Aortic smooth muscle cell (primary cell): ENCODE data around the gene GNG8. TPM values are rescaled to one million over a fixed set of nuclear protein-coding genes. Genes with fewer than 3 reads are reported as not detected.

ENCODE experiments used
- total RNA-seq: library from RNA; depleted of rRNA; stranded (reverse); fragments of >200 nt; gene quantifications from 2 replicates; pipeline ENCODE4 v1.2.3, GENCODE V29; 2014

The GNG8 gene
- not detected in 2 replicates for total RNA-seq

DNA sequence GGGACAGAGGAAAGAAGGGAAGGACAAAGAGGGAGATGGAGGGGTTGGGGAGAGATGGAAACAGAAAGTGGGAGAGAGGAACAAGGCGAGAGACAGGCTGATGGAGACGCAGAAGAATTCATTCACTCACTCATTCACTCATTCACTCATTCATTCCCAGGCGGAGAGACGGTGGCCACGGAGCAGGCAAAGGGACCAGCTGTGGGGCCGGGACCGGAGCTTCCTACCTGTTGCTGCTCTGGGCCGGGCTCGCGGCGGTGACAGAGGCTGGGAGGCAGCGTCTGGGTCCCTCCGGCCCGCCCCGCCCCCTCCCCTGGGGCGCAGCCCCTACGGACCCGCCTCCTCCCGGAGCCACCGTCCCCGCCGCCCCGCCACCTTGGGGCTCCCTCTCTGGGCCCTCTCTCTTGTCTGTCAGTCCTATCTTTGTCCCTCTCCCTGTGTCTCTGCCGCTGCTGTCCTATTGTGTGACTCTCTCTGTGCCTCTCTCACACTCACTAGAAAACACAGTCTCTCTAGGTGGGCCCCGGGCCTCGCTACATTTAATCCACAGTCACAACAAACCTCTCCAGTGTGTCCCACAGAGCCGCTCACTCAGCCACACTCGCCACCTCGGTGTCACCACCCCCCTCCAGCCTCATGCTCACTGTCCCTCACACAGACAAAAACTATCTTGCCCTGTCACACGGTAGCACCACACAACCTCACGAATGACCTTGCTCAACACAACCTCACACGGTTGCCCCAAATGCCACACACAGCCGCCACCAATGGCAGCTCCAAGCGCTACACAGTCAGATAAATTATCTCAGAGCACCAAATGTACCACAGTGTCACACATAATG, at the start of gene GNG8:
TSS of gene GNG8 (minus strand) at position 283 of the 842 bp plus-strand sequence. CDS start 1,520 bp downstream, outside the sequence.

DNA sequence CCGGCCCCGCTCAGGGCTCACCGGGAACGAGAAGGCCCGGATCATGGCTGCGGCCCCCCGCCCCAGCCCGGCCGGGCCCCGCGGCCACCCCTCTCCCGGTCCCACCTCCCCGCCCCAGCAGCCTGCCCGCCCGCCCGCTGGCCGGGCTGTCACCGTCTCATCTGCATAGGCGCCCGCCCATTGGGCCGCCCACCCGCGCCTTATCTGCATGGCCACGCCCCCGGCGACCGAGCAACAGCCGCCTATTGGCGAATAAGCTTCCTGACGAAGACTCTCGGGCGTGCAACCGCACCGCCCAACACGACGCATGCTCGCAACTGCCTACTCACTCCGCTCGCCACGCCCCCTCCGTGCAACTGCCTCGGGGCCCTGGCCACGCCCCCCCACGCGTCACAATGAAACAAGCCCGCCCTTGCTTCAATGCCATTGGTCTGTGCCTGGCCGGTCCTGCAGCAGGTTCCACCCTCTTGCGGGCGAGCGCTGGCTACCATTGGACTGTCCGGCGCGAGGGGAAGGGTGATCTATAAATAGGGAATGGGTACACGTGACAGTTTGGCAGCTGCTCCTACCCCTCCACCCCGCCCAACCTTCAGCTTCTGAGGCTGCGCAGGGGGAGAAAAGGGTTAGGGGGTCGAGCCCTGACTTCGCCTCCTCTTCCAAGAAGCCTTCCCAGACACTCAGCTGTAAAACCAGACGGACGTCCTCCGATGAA, 25.2 kb upstream of the GNG8 start, which contains the start of gene DACT3:
TSS of gene DACT3 (minus strand) at position 163 of the 712 bp plus-strand sequence. CDS start at position 45, 118 bp downstream.

DNA sequence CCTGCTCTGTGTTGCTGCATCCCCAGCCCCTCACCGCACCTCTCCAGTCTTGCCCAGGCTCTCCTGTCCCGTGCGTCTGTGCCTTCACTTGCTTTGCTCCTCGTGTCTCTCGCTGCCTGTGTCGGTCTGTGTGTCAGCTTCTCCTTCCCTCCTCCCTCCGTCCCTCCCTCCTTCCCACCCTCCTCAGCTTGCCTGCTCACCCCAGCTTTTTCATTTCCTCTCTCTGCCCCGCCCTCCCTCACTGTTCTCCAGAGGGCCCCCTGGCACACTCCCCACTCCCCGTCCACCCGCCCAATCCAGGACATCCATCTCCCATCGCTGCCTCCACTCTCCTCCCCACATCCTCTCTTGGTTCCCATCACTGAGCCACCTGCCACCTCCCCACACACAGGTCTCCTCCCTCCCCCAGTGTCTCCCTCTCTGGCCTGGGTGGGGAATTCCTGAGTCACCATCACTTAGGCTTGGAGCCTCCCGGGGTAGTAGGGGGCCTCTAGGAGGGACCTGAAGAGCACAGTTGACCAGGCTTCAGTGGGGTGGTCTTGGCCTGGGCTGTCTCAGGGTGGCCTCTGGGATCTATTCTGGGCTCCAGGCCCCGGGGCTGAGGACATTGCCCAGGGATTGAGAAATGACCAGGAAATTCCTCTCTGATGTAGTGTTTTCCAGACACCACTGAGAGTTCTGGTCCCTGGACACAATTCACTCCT, 10.9 kb downstream of the GNG8 start, which contains the start of gene PTGIR:
TSS of gene PTGIR (minus strand) at position 132 of the 704 bp plus-strand sequence. CDS start 864 bp downstream, outside the sequence.

DNA sequence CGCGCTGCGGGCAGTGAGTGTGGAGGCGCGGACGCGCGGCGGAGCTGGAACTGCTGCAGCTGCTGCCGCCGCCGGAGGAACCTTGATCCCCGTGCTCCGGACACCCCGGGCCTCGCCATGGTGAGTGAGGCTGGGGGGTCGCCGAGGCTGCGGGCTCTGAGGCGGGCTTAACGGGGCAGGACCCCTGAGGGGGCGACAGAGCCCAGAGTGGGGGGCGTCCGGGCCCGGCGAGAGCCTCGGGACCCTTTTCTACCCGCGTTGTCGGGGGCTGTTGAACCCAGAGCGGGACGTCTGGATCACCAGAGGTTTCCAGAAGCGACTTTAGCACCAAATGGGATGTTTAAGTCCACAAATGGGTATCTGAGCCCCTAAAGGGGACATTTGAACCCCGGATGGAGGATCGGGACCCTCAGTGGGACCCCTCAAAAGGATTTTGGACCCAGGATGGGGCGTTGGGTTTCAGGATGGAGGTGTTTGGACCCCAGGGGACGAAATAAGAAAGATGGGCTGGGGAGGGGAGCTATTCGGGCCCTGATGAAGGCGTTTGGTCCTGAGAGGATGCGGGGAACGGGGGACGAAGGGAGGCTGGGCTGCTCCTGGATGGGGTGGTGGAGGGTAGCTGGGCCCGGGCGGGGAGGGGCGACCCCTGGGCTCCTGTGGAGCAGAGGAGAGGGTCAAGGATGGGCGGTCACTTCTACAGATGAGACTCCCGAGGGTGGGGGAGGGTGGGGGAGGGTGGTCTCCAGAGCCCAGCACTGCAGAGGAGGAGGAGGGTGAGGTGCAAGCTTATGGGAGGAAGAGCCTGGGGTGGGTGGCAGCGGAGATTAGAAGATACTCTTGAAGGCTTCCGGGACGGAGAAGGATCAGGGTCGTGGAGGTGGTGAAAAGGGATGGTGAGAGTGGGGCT, 34.4 kb downstream of the GNG8 start, which contains the start of gene CALM3:
TSS of gene CALM3 (plus strand) at position 13 of the 907 bp plus-strand sequence. CDS start at position 118, 105 bp downstream.

Other genes with a start within 250 kb of the GNG8 start
- 8.5 and 19.2 TPM in 2 replicates for gene CCDC8, start 222.6 kb downstream of the GNG8 start, total RNA-seq
- gene PNMA8C, start 207.3 kb downstream of the GNG8 start, total RNA-seq: 0.44 and 1.5 TPM in 2 replicates
- 1.2 and 4.8 TPM in 2 replicates for gene PNMA8A, start 164.6 kb downstream of the GNG8 start, total RNA-seq
- gene PNMA8B, start 140.3 kb downstream of the GNG8 start, total RNA-seq: 1.5 and 2.1 TPM in 2 replicates
- gene CALM3, start 34.9 kb downstream of the GNG8 start, total RNA-seq: 261 and 356 TPM in 2 replicates
- 61.6 and 62.9 TPM in 2 replicates for gene PTGIR, start 11.1 kb downstream of the GNG8 start, total RNA-seq
- gene DACT3, start 25.0 kb upstream of the GNG8 start, total RNA-seq: 3.2 and 7.5 TPM in 2 replicates
- gene PRKD2, start 80.9 kb upstream of the GNG8 start, total RNA-seq: 13.1 and 19.0 TPM in 2 replicates
- gene FKRP, start 109.9 kb upstream of the GNG8 start, total RNA-seq: 13.6 and 16.0 TPM in 2 replicates
- 53.0 and 60.9 TPM in 2 replicates for gene STRN4, start 110.2 kb upstream of the GNG8 start, total RNA-seq
- 30.6 and 48.9 TPM in 2 replicates for gene SLC1A5, start 152.4 kb upstream of the GNG8 start, total RNA-seq
- 198 and 200 TPM in 2 replicates for gene AP2S1, start 214.6 kb upstream of the GNG8 start, total RNA-seq
- 35.8 and 40.2 TPM in 2 replicates for gene ARHGAP35, start 224.8 kb upstream of the GNG8 start, total RNA-seq